HG03108 (cell line): ENCODE data around the gene LIN7C.
"Not testable (repeated sequence)": the region's sequence is repeated elsewhere in the genome, so short reads cannot be mapped to it uniquely, and the experiment has no call there.

Source experiments
- ATAC-seq: cut with Tn5 transposase; IDR thresholded peaks from one replicate; pipeline ENCODE4 v1.9.1; 2021; ENCODE audit warnings: moderate library complexity; ENCODE audit not compliant: unreplicated experiment

LIN7C gene, protein sequence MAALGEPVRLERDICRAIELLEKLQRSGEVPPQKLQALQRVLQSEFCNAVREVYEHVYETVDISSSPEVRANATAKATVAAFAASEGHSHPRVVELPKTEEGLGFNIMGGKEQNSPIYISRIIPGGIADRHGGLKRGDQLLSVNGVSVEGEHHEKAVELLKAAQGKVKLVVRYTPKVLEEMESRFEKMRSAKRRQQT

DNA sequence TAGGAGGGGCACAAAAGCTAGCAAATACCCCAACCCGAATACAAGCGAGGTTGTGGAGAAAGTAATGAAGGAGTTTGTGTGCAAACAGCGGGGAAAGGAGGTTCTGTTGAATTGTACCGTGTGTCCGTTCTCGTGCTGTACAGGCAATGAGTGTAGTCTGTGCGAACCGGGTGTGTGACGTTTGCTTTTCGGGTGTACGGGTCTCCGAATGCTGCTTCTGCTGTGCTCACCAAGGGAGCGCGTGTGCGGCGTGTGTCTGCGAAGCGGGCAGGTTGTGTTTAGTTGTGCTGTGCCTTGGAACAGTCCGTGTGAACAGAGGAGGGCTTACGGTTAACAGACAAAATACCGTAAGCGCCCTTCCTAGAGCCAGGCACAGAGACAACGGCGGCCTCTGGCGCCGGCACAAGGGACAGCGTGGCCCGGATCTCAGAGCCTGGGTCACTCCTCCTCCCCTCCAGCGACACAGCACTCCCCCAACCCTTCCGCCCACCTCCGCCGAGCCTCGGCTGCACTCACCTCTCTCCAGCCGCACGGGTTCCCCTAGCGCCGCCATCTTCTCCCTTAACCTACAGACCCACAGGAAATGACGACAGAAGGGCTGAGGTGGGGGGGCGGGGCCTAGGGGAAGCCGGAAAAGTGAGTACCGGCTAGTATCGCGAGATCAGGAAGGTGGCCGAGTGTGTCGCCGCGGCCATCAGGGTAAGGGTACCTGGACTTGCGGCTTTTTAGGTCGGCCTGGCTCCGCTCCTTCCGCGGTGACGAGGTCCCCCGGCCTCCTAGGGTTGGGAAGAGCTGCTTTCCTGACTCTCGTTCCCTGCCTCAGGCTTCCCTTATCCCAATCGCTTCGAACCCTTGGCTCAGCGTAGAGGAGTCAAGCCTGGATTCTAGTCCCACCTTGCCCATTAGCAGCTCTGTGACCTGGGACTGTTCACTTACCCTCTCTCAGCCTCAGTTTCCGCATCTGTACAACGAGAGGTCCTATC is at the start of gene LIN7C:
TSS of gene LIN7C (minus strand) at position 570 of the 983 bp plus-strand sequence. CDS start at position 553, 17 bp downstream.
- peak; percentile 93 for ATAC-seq

DNA sequence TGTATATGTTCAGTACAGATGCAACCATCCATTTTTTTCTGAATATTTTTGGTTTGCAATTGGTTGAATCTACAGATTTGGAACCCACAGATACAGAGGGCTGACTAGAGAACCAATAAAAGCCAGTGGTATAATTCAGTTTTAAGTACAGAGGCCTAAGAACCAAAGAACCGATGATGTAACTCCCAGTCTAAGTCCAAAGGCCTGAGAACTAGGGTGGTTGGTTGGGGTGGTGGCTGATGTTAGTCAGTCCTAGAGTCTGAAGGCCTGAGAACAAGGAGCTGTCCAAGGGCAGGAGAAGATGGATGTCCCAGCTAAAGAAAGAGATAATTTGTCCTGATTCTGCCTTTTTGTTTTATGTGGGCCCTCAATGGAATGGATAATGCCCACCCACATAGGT is 48.7 kb upstream of the LIN7C start:
- ATAC-seq: no peak

DNA sequence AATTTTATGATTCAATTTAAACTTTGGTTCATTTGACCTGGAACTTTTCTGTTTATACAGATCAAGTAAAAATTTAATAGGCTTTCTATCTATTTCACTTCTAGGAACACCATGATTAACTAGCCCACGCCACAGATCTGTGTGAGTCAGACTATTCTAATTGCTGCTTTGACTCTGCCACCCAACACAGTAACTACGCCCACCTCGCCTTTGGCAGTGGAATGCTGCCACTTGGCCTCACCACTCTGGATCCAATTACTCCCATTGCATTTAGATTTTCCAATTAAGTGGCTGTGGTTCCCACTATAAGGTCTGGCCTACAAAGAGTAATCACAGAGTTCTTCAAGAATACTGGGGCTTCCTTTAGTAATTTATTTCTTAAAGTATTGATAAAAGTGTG is 46.6 kb upstream of the LIN7C start:
- ATAC-seq: no peak

DNA sequence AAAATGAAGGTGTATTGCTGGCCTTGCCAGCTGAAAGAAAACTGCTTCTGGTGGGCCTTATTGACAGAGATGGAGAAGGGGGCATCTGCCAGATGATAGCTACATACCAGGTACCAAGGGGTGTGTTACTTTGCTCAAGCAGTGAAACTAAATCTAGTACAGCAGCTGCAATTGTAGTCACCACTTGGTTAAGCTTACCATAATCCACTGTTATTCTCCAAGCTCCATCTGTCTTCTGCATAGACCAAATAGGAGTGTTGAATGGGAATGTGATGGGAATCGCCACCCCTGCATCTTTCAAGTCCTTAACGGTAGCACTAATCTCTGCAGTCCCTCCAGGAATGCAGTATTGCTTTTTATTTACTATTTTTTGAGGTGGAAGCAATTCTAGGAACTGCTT is 45.8 kb upstream of the LIN7C start:
- ATAC-seq: no peak

DNA sequence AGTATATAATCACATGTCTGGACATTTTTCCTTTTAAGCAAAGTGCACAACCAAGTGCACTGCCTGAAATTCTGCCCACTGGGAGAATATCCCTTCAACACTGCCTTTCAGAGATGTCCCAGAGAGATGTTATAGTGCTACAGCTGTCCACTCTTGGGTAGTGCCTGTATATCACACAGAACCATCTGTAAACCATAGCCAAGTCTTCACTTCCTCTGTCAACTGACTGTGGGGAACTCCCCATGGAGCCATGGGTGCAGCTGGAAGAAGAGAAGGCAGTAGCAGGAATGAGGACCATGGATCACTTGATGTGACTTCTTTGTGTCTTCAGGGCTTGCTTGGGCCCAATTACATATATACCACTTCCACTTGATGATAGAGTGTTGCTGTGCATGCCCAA is 44.6 kb upstream of the LIN7C start:
- ATAC-seq: no peak

DNA sequence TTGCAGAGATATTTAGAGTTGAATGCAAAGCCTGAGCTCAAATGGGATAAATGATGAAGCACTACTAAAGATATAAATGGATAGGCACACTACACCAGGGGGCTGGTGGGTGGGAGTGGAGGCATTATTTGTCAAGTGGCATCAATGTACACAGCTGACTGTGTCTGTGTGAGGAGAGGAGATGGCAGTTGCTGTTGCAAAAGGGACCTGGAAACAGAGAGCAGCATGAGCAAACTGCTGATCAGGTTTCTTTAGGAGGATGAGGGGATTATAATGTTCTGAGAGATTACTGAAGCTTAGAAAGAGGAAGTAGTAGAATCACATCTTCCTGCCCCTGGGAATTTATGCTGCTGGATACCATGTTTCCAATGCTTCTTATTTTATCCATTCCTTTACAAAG is 39.4 kb upstream of the LIN7C start:
- ATAC-seq: no peak

DNA sequence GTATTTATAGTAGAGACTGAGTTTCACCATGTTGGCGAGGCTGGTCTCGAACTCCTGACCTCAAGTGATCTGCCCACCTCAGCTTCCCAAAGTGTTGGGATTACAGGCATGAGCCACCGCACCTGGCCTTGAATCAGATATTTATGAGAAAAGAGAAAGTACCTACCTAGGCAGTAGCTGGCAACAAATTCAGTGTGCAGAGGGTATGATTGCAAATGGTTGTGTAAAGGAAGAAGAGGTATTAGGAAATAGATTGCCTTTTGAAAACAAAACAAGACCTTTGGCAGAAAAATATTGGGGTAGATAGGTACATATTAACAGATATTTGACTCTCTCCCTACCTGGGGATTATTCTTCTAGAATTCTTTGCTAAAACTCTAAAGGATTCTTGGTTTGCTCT is 38.5 kb upstream of the LIN7C start:
- ATAC-seq: no peak

DNA sequence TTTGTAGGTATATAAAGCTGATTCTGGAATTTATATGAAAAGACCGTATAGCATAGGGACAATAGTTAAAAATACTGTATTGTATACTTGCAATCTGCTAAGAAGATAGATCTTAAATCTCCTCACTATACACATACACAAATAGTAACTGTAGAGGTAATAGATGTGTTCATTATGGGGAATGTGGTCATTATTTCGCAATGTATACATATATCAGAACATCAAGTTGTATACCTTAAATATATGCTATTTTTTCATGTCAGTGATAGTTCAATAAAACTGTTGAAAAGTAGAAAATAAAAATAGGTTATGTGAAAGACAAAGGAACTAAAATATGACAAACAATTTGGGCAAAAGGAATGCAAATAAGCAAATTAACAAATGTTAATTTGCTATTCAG is 35.2 kb upstream of the LIN7C start:
- no peak for ATAC-seq

DNA sequence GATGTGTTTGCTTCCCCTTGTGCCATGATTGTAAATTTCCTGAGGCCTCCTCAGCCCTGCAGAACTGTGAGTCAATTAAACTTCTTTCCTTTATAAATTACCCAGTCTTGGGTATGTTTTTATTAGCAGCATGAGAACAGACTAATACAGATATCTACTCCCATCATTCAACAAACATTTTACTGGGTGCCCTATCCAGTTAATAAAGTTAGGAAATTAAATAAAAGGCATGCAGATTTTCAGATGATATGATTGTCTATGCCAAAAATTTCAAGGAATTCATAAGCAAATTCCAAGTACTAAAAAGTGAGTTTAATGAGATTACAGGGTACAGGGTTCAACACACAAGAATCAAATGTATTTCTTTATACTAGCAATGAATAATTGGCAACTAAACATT is 33.5 kb upstream of the LIN7C start:
- ATAC-seq: no peak

DNA sequence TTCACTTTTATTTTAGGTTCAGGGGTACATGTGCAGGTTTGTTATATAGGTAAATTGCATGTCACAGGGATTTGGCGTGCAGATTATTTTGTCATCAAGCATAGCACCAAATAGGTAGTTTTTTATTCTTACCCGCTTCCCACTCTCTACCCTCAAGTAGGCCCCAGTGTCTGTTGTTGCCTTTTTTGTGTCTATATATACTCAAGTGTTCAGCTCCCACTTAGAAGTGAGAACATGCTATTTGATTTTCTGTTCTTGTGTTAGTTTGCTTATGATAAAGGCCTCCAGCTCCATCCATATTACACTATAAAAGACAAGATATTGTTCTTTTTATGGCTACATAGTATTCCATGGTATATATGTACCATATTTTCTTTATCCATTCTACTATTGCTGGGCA is 28.5 kb upstream of the LIN7C start:
- no peak for ATAC-seq

DNA sequence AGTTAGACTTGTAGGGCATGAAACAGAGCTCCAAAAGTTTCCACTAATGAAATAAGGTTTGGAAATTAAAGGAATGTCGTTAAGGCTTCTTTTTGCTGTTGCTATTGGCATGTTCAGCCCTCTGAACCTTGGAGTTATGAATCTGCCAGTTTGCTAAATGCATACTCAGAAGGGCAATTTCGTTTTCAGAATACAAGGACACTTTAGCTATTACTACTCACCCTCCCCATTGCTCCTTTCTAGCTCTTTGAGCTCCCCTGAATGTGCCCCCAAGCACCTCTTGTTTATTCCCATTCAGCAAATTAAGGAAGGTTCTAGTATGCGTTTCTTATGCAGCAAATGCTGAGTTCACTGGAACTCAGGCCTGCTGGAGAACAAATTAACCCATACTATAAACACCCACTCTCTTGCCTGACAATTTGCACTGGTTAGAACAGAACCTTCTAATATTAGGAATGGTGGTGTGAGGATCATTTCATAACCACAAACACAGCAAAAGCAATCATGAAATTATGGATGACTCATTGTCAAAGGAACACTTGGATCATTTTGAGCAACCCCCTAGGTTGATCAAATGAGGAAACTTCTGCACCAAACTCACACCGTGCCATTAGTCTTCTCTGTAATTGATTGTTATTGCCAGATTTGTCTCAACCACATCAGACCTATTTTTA is 26.2 kb upstream of the LIN7C start:
- no peak for ATAC-seq

DNA sequence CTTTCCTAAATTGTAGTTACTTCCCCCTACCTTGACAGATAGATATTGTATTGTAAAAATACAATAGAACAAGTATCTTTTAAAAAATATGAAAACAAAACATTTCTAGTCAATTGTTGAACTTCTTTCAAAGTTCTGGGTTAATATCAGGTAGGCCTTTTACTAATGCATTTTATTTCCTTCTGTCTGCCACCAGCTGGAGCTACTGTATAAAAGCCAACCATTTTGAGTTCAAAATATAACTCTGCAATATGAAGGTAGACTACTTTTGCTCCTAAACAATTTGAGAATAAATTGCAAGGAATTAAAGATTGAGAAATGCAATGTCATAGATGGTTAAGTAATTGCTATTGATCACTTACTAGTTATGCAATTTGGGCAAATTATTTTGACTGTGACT is 22.1 kb upstream of the LIN7C start:
- no peak for ATAC-seq

DNA sequence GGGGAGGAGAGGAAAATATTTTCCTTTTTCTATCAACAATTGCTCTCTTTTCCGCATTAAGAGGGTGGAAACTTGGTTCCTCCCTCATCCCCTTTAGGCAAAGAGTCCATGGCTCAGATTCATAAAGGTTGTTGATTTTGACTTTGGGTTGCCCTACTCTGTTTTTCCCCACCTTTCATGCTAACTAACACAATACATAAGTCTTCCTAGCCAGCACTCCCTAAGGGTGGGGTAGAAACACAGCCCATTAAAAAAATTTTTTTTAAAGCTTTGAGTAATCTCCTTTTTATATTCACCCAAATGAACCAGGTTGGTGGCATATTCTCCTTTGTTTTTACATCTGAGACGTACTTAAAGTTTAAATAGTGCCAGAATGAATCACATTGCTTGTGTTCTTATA is 20.0 kb upstream of the LIN7C start:
- ATAC-seq: no peak

DNA sequence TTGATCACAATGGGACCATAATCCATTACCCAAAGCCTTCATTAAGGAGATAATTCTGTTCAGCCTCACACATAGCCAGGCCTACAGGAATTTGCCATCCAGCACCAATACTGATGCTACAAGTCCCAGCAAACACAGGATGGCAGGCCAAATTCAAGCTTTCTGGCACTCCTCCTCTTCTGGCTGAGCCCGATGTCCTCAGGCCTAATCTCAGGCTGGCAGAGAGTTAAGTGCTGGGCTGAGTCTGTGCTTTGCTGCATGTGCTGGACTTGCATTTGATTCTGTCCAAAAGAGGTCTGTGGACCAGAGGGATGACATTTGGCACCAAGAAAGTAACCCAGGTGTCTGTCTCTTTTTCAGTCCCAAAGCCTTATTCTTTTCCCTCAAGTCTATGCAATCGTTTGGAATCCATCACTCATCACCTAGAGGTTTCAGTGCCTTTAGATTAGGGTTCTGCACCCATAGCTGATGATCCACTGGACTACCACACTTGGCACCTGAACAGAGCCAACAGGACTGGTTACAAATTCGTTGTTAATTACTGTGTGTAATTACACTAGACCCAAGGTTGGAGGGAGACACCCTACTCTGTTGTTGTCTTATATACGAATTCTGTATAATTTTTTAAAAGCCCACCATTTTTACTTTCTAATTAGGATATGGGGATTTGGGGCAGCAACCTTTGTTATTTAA is 19.4 kb upstream of the LIN7C start:
- ATAC-seq: no peak

DNA sequence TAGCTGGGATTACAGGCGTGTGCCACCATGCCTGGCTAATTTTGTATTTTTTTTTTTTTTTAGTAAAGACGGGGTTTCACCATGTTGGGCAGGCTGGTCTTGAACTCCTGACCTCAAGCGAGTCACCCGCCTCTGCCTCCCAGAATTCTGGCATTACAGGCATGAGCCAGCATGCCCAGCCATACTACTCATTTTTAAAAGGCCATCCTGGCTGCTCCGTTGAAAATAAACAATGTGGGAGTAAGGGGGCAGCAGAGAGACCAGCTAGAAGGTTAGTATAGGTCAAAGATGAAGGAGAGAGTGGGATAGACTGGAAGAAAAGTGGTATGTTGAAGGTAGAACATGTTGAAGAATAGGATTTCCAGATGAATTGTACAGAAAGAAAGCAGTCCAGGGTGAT is 17.6 kb upstream of the LIN7C start:
- no peak for ATAC-seq

DNA sequence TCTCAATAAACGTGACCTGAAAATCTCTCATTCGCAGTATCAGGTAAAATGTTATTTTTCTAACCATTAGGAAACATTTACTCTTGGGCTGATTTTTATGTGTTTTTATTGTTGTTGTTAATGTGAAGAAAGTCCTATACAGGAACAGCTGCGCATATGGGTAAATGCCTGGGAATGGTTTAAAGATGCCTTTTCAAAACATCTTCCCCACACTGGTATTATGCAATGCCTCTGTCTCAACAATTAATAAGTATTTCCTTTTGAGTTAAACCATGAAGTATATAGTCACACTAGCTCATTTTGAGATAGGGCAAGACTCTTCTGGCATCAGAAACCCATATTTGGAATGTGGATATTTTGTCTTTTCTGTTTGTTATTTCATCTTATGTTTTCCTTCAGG is 13.7 kb upstream of the LIN7C start:
- ATAC-seq: no peak

DNA sequence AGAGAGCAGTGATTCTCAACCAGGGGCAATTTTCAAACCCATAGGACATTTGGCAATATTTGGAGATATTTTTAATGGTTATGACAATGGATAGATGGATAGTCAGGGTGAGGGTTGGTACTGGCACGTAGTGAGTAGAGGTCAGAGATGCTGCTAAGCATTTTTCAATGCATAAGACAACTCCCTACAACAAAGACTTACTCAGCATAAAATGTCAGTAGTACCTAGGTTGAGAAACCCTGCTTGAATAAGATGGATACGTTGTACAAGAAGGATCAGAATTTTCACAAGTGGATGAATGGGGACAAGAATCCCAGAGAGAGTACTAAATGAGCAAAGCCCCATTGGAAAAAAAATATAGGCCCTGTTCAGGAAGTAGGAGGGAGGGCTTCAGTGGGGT is 11.9 kb upstream of the LIN7C start:
- ATAC-seq: no peak

DNA sequence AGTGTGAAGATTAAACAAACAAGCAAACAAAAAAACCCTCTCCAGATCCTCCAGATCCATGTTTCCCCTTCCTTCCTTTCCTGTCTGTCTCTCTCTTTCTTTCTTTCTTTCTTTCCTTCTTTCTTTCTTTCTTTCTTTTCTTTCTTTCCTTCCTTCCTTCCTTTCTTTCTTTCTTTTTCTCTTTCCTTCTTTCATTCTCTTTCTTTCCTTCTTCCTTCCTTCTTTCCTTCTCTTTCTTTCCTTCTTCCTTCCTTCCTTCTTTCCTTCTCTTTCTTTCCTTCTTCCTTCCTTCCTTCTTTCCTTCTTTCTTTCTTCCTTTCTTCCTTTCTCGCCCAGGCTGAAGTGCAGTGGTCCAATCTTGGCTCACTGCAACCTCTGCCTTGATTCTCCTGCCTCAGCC is 10.9 kb upstream of the LIN7C start:
- not testable (repeated sequence) for ATAC-seq

DNA sequence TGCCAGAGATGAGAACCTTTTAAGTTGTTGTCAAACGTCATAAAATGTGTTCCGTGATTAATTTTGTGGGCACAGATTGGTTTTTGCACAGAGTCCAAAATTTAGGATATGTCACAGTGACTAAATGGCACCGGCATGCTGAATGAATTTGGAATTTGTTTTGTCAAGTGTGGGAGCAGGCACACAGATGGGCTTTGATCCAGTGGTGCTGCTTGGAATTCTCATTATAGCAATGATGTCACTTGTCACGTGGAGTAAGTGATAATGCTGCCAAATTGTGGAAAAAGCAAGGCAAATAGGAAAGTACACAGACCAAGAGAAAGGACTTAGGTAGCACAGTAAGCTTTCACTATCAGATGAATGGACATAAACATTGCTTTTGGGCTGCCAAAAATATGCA is 8.0 kb upstream of the LIN7C start:
- ATAC-seq: no peak

DNA sequence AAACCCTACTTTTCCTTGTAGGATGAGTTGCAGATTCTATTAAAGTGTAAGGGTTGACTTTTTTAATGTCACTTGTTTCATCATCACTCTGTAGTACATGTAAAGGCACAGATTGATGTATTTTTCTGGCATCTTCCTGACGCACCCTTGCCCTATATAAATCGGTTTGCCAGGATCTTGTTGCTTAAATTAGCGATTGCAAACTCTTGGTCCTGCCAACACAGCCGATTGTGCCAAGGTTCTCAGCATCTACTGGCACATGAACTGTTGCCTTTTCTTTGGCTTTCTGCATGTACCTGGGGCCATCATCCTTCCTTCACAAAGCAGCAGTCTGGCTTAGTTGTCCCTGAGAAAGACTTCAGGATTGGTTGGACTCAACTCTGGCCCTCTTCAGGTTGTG is 7.5 kb upstream of the LIN7C start:
- no peak for ATAC-seq

DNA sequence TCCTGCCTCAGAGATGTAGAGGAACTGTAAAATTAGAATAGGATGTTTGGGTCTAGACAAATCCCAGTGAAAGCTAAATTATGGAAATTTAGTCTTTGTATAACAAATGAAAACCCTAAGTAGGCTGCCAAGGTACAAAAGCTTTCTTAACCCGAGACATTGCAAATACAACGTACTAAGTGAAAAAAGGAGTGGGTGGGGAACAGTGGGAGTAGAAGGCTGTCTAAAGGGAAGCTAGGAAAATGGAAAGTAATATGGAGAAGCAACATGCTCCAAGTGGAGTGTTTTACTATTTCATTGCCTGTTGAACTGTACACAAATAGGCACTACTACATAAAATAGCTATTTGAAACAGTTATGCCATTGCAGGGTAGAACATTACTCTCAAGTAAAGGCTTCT is 6.8 kb upstream of the LIN7C start:
- no peak for ATAC-seq
